H9 (cell line): ENCODE data around the gene MAPK8IP3. TPM values are rescaled to one million over a fixed set of nuclear protein-coding genes. Genes with fewer than 3 reads are reported as not detected.

Source experiments
- DNase-seq: peaks from one replicate; pipeline ENCODE4 v3.0.0-alpha.2; 2017
- H2AFZ ChIP-seq: one replicate; pipeline ENCODE4 v1.6.1; 2013; ENCODE audit warnings: mild to moderate bottlenecking, low read length, control low read depth, moderate library complexity
- H2AK5ac ChIP-seq: 2 replicates; pipeline ENCODE4 v1.6.1; 2013; ENCODE audit warnings: low read length, control low read depth, mixed read lengths; ENCODE audit not compliant: insufficient read length
- H2BK120ac ChIP-seq: one replicate; pipeline ENCODE4 v1.6.1; 2013; ENCODE audit warnings: low read depth, mild to moderate bottlenecking, low read length, control low read depth, inconsistent platforms; ENCODE audit not compliant: poor library complexity, severe bottlenecking
- H2BK12ac ChIP-seq: 2 replicates; pipeline ENCODE4 v1.6.1; 2013; ENCODE audit warnings: low read length, control low read depth, mixed read lengths, low read depth; ENCODE audit not compliant: insufficient read length
- H2BK15ac ChIP-seq: 2 replicates; pipeline ENCODE4 v1.6.1; 2013; ENCODE audit warnings: low read depth, low read length, control low read depth
- H2BK20ac ChIP-seq: one replicate; pipeline ENCODE4 v1.6.1; 2013; ENCODE audit warnings: low read depth, mild to moderate bottlenecking, low read length, control low read depth, inconsistent platforms; ENCODE audit not compliant: poor library complexity, severe bottlenecking
- H2BK5ac ChIP-seq: 2 replicates; pipeline ENCODE4 v1.6.1; 2013; ENCODE audit warnings: low read length, control low read depth, mixed read lengths; ENCODE audit not compliant: insufficient read length
- H3K14ac ChIP-seq: 2 replicates; pipeline ENCODE4 v1.6.1; 2013; ENCODE audit warnings: low read length, control low read depth; ENCODE audit not compliant: insufficient read depth
- H3K18ac ChIP-seq: 2 replicates; pipeline ENCODE4 v1.6.1; 2013; ENCODE audit warnings: low read depth, mild to moderate bottlenecking, mixed read lengths, low read length, control low read depth; ENCODE audit not compliant: insufficient read length
- H3K23ac ChIP-seq: 2 replicates; pipeline ENCODE4 v1.6.1; 2013; ENCODE audit warnings: low read length, control low read depth, mixed read lengths, low read depth; ENCODE audit not compliant: insufficient read length
- H3K23me2 ChIP-seq: 2 replicates; pipeline ENCODE4 v1.6.1; 2013; ENCODE audit warnings: low read depth, mild to moderate bottlenecking, mixed read lengths, low read length, control low read depth; ENCODE audit not compliant: insufficient read length, poor library complexity, severe bottlenecking
- H3K27ac ChIP-seq: 2 replicates; pipeline ENCODE4 v1.5.1; 2013; ENCODE audit warnings: low read length, control low read depth, mixed read lengths, low read depth; ENCODE audit not compliant: insufficient read length
- H3K27me3 ChIP-seq: 2 replicates; pipeline ENCODE4 v1.6.1; 2013; ENCODE audit warnings: low read length, control low read depth, inconsistent platforms; ENCODE audit not compliant: insufficient read depth
- H3K4ac ChIP-seq: 2 replicates; pipeline ENCODE4 v1.6.1; 2013; ENCODE audit warnings: low read depth, mild to moderate bottlenecking, control low read depth, inconsistent platforms, low read length, moderate library complexity
- H3K4me1 ChIP-seq: 2 replicates; pipeline ENCODE4 v1.6.1; 2013; ENCODE audit warnings: low read length, control low read depth, inconsistent platforms; ENCODE audit not compliant: insufficient read depth
- H3K4me2 ChIP-seq: 2 replicates; pipeline ENCODE4 v1.6.1; 2013; ENCODE audit warnings: low read length, control low read depth, mixed read lengths; ENCODE audit not compliant: insufficient read length, insufficient read depth
- H3K56ac ChIP-seq: 2 replicates; pipeline ENCODE4 v1.6.1; 2013; ENCODE audit warnings: low read depth, mild to moderate bottlenecking, mixed read lengths, low read length, control low read depth; ENCODE audit not compliant: insufficient read length
- H3K79me1 ChIP-seq: 2 replicates; pipeline ENCODE4 v1.6.1; 2013; ENCODE audit warnings: low read depth, mild to moderate bottlenecking, moderate library complexity, low read length, control low read depth, inconsistent platforms; ENCODE audit not compliant: insufficient read depth, poor library complexity, severe bottlenecking
- H3K79me2 ChIP-seq: 2 replicates; pipeline ENCODE4 v1.6.1; 2013; ENCODE audit warnings: low read length, control low read depth, inconsistent platforms; ENCODE audit not compliant: insufficient read depth
- H3K9ac ChIP-seq: 2 replicates; pipeline ENCODE4 v1.6.1; 2013; ENCODE audit warnings: low read length, control low read depth, mixed read lengths; ENCODE audit not compliant: insufficient read length; ENCODE audit errors: extremely low read depth
- H3K9me3 ChIP-seq: one replicate; pipeline ENCODE4 v1.6.1; 2013; ENCODE audit warnings: low read depth, low read length, inconsistent platforms; ENCODE audit not compliant: control insufficient read depth
- H3T11ph ChIP-seq: one replicate; pipeline ENCODE4 v1.6.1; 2013; ENCODE audit warnings: mild to moderate bottlenecking, low read length, control low read depth, inconsistent platforms
- H4K20me1 ChIP-seq: one replicate; pipeline ENCODE4 v1.6.1; 2013; ENCODE audit not compliant: control insufficient read depth, insufficient read length, insufficient read depth
- H4K5ac ChIP-seq: 2 replicates; pipeline ENCODE4 v1.6.1; 2013; ENCODE audit warnings: low read depth, mild to moderate bottlenecking, mixed read lengths, low read length, control low read depth; ENCODE audit not compliant: insufficient read length
- H4K8ac ChIP-seq: replicated peaks from 2 replicates; pipeline ENCODE4 v1.6.1; 2013; ENCODE audit warnings: low read length, control low read depth, mixed read lengths, low read depth; ENCODE audit not compliant: insufficient read length
- H4K91ac ChIP-seq: 2 replicates; pipeline ENCODE4 v1.6.1; 2013; ENCODE audit warnings: low read depth, mild to moderate bottlenecking, moderate library complexity, mixed read lengths, low read length, control low read depth; ENCODE audit not compliant: insufficient read length
- H3K27ac Mint-ChIP-seq, 3 experiments: 2 replicates in 2 of 3; 3 replicates in 1 of 3; pipeline ENCODE4 v1.8.0; 2020 to 2021; ENCODE audit warnings: mixed read lengths in 3 of 3, mild to moderate bottlenecking in 1 of 3, moderate library complexity in 1 of 3
- H3K27me3 Mint-ChIP-seq: 2 replicates; pipeline ENCODE4 v1.8.0; 2021; ENCODE audit warnings: low read depth, mild to moderate bottlenecking, moderate library complexity, mixed read lengths
- H3K36me3 Mint-ChIP-seq, 3 experiments: 2 replicates in 2 of 3; 3 replicates in 1 of 3; pipeline ENCODE4 v1.8.0; 2020 to 2021; ENCODE audit warnings: low read depth in 3 of 3, mixed read lengths in 3 of 3; ENCODE audit not compliant: insufficient read depth in 1 of 3
- H3K4me1 Mint-ChIP-seq, 2 experiments: 2 replicates each; pipeline ENCODE4 v1.8.0; 2020; ENCODE audit warnings: mixed read lengths in 2 of 2
- H3K4me3 Mint-ChIP-seq, 2 experiments: 2 replicates in 1 of 2; 3 replicates in 1 of 2; pipeline ENCODE4 v1.8.0; 2020 to 2021; ENCODE audit warnings: mild to moderate bottlenecking in 2 of 2, mixed read lengths in 2 of 2, moderate library complexity in 1 of 2
- H3K9me3 Mint-ChIP-seq, 2 experiments: 2 replicates in 1 of 2; 3 replicates in 1 of 2; pipeline ENCODE4 v1.8.0; 2020; ENCODE audit warnings: mild to moderate bottlenecking in 2 of 2, mixed read lengths in 2 of 2, moderate library complexity in 1 of 2
- WGBS: extraction: QIAGEN DNeasy Blood & Tissue Kit; methylation state at CpG from one replicate; pipeline ENCODE4 v1.1.7; 2013; ENCODE audit warnings: missing lambda C conversion rate, low lambda C conversion rate, mixed read lengths; ENCODE audit not compliant: insufficient read length; ENCODE audit errors: extremely low coverage; 5-methylcytosine and 5-hydroxymethylcytosine counted together
- total RNA-seq: library from RNA; stranded (reverse); gene quantifications from 2 replicates; pipeline ENCODE4 v1.2.1, GENCODE V29; 2021
- TF ChIP-seq, protein P1 (sequence below): fragments of 200-600 bp; sonication (generic); conservative IDR thresholded peaks from 3 replicates; pipeline ENCODE4 v1.8.0; 2021; ENCODE audit warnings: antibody characterized with exemption, mild to moderate bottlenecking

MAPK8IP3 gene
- total RNA-seq, 1 experiment from 2014 or later, result 51.3 TPM

DNA sequence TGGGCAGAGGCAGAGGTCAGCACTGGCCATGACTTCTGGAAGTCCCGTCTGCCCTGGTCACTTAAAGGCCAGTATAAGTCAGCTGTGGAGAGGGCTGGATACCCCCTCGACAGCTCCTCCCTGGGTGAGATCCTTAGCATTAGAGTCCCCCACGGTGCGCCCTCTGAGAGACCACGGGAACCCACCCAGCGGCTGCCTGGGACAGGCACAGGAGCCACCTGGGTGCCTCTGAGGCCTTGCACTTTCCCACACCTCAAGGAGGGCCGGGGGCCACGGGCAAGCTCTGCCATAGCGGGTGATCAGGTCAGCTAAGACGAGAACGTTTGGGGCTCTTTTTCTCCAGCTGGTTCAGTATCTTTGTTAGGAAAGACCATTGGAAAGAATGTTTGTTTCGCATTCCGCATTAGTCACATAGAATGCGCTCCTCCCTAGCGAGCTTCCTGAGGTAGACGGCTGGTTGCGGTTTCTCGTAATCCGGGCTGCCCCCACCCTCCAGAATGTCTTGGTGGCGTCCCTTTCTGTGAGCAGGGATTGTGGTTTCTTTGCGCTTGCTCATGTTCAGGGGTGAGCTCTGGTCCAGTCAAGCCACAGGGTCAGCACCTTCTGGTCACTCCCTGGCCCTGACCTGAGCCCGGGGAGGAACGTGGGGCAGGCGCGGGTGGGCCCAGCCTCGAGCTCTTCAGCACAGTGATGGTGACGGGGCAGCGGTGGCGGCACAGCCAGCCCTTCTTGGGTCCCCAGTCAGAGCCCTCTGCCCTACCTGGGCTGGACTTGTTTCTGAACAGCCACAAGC, 40.1 kb downstream of the MAPK8IP3 start:
- Histone ChIP-seq H2AFZ (no peak overlapping the region), H3K4me1 (no peaks in the 10 kb centered on the region), H2BK120ac (no peak overlapping the region), H2BK5ac (no peak overlapping the region), H4K8ac (no peak overlapping the region), H3K79me2 (no peaks in the 10 kb centered on the region), H4K91ac (no peak overlapping the region), H2AK5ac (no peak overlapping the region), H3K14ac (no peak overlapping the region), H3K18ac (no peak overlapping the region), H3K23ac (no peak overlapping the region), H3K56ac (no peak overlapping the region), H2BK12ac (no peak overlapping the region), H3T11ph (no peak overlapping the region), H3K79me1 (no peaks in the 10 kb centered on the region), H3K9ac (no peak overlapping the region), H3K27ac (no peak overlapping the region), H2BK15ac (no peak overlapping the region), H3K23me2 (no peaks in the 10 kb centered on the region), H3K27me3 (no peaks in the 10 kb centered on the region), H4K5ac (no peak overlapping the region), H3K4me2 (no peak overlapping the region), H3K4ac (no peak overlapping the region), H3K9me3 (no peaks in the 10 kb centered on the region), H4K20me1 (peaks cover 3% of the 10 kb centered on the region), H2BK20ac (no peak overlapping the region)
- Mint-ChIP-seq H3K4me1 (no peaks in the 10 kb centered on the region), H3K27me3 (no peaks in the 10 kb centered on the region; the same call in 1 of the 2 replicates), H3K4me3 (no peak overlapping the region), H3K9me3 (no peaks in the 10 kb centered on the region), H3K36me3 (peaks cover 3 to 20% (median 18%) of the 10 kb centered on the region in 3 experiments), H3K27ac (peak overlapping the region in 1 of 3 experiments; percentile 49; a peak in 2 of 7 replicates)
- WGBS, result no CpG with 5 or more reads among the region's 29 CpGs
- DNase-seq, result no peak
- TF ChIP-seq, protein P1, sequence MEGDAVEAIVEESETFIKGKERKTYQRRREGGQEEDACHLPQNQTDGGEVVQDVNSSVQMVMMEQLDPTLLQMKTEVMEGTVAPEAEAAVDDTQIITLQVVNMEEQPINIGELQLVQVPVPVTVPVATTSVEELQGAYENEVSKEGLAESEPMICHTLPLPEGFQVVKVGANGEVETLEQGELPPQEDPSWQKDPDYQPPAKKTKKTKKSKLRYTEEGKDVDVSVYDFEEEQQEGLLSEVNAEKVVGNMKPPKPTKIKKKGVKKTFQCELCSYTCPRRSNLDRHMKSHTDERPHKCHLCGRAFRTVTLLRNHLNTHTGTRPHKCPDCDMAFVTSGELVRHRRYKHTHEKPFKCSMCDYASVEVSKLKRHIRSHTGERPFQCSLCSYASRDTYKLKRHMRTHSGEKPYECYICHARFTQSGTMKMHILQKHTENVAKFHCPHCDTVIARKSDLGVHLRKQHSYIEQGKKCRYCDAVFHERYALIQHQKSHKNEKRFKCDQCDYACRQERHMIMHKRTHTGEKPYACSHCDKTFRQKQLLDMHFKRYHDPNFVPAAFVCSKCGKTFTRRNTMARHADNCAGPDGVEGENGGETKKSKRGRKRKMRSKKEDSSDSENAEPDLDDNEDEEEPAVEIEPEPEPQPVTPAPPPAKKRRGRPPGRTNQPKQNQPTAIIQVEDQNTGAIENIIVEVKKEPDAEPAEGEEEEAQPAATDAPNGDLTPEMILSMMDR, result no peak
